ENCODE results near the gene ADA. TPM values are rescaled to one million over a fixed set of nuclear protein-coding genes. Genes with fewer than 3 reads are reported as not detected.

ADA gene
- total RNA-seq, 1 experiment from 2014 or later, result 5.1 TPM

- H3K27ac Mint-ChIP-seq (ENCODE audit: low read depth, unreplicated experiment), result no peak overlapping the region
- intact Hi-C loops (cut with micrococcal nuclease), result loop anchor here (2.0 kb wide), 1 partner anchor 53 kb away; no protein-coding TSS in a partner anchor
- no peaks in the 10 kb centered on the region for H3K36me3 Mint-ChIP-seq (ENCODE audit: insufficient read depth, unreplicated experiment)
- no peak for DNase-seq (ENCODE audit: unreplicated experiment)
- H3K4me3 Mint-ChIP-seq (ENCODE audit: unreplicated experiment), result no peak overlapping the region
- TF ChIP-seq CTCF (IDR thresholded peaks at IDR 0.05; ENCODE audit: unreplicated experiment), result no peak
- no peaks in the 10 kb centered on the region for H3K4me1 Mint-ChIP-seq (ENCODE audit: insufficient read depth, unreplicated experiment)
- BruUV-seq (replicated peaks), result no TSS peak
- CTCF ChIA-PET, result interaction anchor here (0.6 to 1.6 kb wide), 3 partner anchors 20 to 112 kb away, joined by 3 to 5 read pairs (median 4); no protein-coding TSS in a partner anchor
- no peaks in the 10 kb centered on the region for H3K27me3 Mint-ChIP-seq (ENCODE audit: insufficient read depth, unreplicated experiment)
- POLR2A ChIA-PET, result interaction anchor here (0.6 to 1.3 kb wide), 2 partner anchors 15 to 20 kb away, joined by 4 to 6 read pairs; no protein-coding TSS in a partner anchor
- no peaks in the 10 kb centered on the region for H3K9me3 Mint-ChIP-seq (ENCODE audit: unreplicated experiment)
Observed at GRCh38 chr20:44630297-44630696, 21.2 kb downstream of the ADA start.

GRCh38 chr20:44629542-44629941, 22.0 kb downstream of the ADA start:
- TF ChIP-seq CTCF (IDR thresholded peaks at IDR 0.05; ENCODE audit: unreplicated experiment), result no peak
- H3K4me3 Mint-ChIP-seq (ENCODE audit: unreplicated experiment), result no peak overlapping the region
- no peaks in the 10 kb centered on the region for H3K27me3 Mint-ChIP-seq (ENCODE audit: insufficient read depth, unreplicated experiment)
- no peak for DNase-seq (ENCODE audit: unreplicated experiment)
- no peaks in the 10 kb centered on the region for H3K9me3 Mint-ChIP-seq (ENCODE audit: unreplicated experiment)
- intact Hi-C loops (cut with micrococcal nuclease), result no loop called here
- no peaks in the 10 kb centered on the region for H3K4me1 Mint-ChIP-seq (ENCODE audit: insufficient read depth, unreplicated experiment)
- no TSS peak for BruUV-seq (replicated peaks)
- ChIA-PET CTCF (interaction anchor here (0.7 to 1.0 kb wide), 3 partner anchors 9 to 55 kb away, joined by 3 read pairs; no protein-coding TSS in a partner anchor), POLR2A (interaction anchor here (1.3 kb wide), 1 partner anchor 16 kb away, joined by 6 read pairs; no protein-coding TSS in a partner anchor)
- no peak overlapping the region for H3K27ac Mint-ChIP-seq (ENCODE audit: low read depth, unreplicated experiment)
- H3K36me3 Mint-ChIP-seq (ENCODE audit: insufficient read depth, unreplicated experiment), result peaks cover under 1% of the 10 kb centered on the region

- ChIA-PET CTCF (interaction anchor here (0.6 to 1.0 kb wide), 6 partner anchors 10 to 254 kb away, joined by 3 to 4 read pairs (median 3); no protein-coding TSS in a partner anchor), POLR2A (no interaction called here)
- Mint-ChIP-seq H3K4me1 (ENCODE audit: insufficient read depth, unreplicated experiment) (no peaks in the 10 kb centered on the region), H3K36me3 (ENCODE audit: insufficient read depth, unreplicated experiment) (peaks cover 6% of the 10 kb centered on the region), H3K27me3 (ENCODE audit: insufficient read depth, unreplicated experiment) (no peaks in the 10 kb centered on the region), H3K9me3 (ENCODE audit: unreplicated experiment) (no peaks in the 10 kb centered on the region), H3K27ac (ENCODE audit: low read depth, unreplicated experiment) (no peak overlapping the region), H3K4me3 (ENCODE audit: unreplicated experiment) (no peak overlapping the region)
- no peak for TF ChIP-seq CTCF (IDR thresholded peaks at IDR 0.05; ENCODE audit: unreplicated experiment)
- intact Hi-C loops (cut with micrococcal nuclease), result no loop called here
- DNase-seq (ENCODE audit: unreplicated experiment), result no peak
- no TSS peak for BruUV-seq (replicated peaks)
Observed at GRCh38 chr20:44629017-44629385, 22.5 kb downstream of the ADA start.

GRCh38 chr20:44627364-44628010, 24.0 kb downstream of the ADA start:
- peaks cover 20% of the 10 kb centered on the region for H3K36me3 Mint-ChIP-seq (ENCODE audit: insufficient read depth, unreplicated experiment)
- intact Hi-C loops (cut with micrococcal nuclease), result no loop called here
- no peak for DNase-seq (ENCODE audit: unreplicated experiment)
- CTCF ChIA-PET, result interaction anchor here (0.6 kb wide), 2 partner anchors 244 to 387 kb away, joined by 3 read pairs; no protein-coding TSS in a partner anchor
- no peak for TF ChIP-seq CTCF (IDR thresholded peaks at IDR 0.05; ENCODE audit: unreplicated experiment)
- H3K9me3 Mint-ChIP-seq (ENCODE audit: unreplicated experiment), result no peaks in the 10 kb centered on the region
- no peak overlapping the region for H3K27ac Mint-ChIP-seq (ENCODE audit: low read depth, unreplicated experiment)
- H3K4me1 Mint-ChIP-seq (ENCODE audit: insufficient read depth, unreplicated experiment), result no peaks in the 10 kb centered on the region
- H3K27me3 Mint-ChIP-seq (ENCODE audit: insufficient read depth, unreplicated experiment), result no peaks in the 10 kb centered on the region
- H3K4me3 Mint-ChIP-seq (ENCODE audit: unreplicated experiment), result no peak overlapping the region
- BruUV-seq (replicated peaks), result no TSS peak
- POLR2A ChIA-PET, result no interaction called here

Measured in MCF 10A (cell line).